ENCODE measurements around the gene IGF2R.
A peak's percentile ranks its signal among the peaks of the same experiment; 100 is the strongest.
"Not testable (repeated sequence)": the region's sequence is repeated elsewhere in the genome, so short reads cannot be mapped to it uniquely, and the experiment has no call there.

Gene IGF2R

GRCh38 chr6:160137130-160137988 lies 168.5 kb downstream of the IGF2R start:
- DNase-seq (ENCODE audit: low read depth in 2 of 2), result no peak

- peak in 1 of 2 donors; percentile 30 for DNase-seq (ENCODE audit: low read depth in 2 of 2)
These were observed 169.3 kb downstream of the IGF2R start for GRCh38 chr6:160137989-160138835.

DNA sequence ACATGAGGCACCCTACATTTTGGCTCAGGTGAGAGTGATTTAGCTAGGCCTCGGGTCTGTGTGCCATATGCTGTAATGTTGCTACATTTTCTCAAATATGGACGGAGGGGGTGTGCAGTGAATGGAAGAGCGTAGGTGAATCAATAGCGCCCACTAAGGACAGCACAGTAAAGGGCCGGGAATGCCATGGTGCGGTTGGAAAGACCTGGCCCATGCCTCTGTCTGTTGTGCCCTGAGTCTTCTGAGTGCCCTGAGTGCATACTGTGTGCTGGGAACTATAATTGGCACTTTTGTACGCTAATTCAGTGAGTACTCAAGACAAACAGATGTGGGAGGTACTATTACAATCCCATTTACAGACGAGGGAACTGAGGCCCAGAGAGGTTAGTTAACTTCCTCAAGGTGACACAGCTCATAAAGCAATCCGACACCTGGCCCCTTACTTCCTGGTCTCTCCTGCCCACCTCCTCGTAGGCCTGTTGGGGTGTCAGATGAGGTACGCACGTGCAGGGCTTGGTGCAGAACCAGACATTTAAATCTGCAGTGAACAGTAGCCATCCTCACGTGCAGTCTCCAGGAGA lies 170.0 kb downstream of the IGF2R start:
- no peak for DNase-seq (ENCODE audit: low read depth in 2 of 2)

- DNase-seq (ENCODE audit: low read depth in 2 of 2), result no peak
These were observed 170.6 kb downstream of the IGF2R start for GRCh38 chr6:160139420-160139851.

- not testable (repeated sequence) for DNase-seq (ENCODE audit: low read depth in 2 of 2)
These were observed 171.6 kb downstream of the IGF2R start for GRCh38 chr6:160140493-160140892.

DNA sequence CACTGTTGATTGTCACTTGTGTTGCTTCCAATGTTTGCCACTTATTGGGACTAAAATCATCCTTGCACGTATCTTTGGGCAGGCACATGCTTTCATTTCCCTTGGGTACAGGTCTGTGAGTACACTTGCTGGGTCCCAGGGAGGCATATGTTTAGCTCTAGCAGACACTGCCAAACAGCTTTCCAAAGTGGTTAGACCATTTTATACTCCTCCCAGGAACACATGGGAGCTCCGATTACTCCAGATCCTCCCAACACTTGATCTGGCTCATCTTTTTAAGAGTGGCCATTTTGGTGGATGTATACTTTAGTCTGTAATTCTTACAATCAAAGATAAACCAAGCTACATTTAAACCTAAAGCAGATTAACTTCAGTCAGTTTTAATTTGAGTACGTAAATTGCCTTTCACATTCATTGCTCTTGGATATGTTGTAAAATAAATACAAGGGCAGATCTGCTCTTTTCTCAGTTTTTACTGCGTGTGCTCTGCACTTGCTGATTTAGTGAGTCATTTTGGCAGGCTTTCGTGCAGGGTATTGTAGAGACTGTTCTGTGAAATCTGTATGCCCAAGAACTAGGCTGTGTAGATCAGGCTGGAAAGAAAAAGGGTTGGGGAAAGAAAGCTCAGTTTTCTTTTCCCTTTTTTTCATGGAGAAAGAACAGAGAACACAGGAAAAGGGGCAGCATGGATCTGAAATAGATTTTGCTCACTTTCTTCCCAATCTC lies 172.3 kb downstream of the IGF2R start:
- DNase-seq (ENCODE audit: low read depth in 2 of 2), result no peak

GRCh38 chr6:160142115-160142715 lies 173.3 kb downstream of the IGF2R start:
- no peak for DNase-seq (ENCODE audit: low read depth in 2 of 2)

DNA sequence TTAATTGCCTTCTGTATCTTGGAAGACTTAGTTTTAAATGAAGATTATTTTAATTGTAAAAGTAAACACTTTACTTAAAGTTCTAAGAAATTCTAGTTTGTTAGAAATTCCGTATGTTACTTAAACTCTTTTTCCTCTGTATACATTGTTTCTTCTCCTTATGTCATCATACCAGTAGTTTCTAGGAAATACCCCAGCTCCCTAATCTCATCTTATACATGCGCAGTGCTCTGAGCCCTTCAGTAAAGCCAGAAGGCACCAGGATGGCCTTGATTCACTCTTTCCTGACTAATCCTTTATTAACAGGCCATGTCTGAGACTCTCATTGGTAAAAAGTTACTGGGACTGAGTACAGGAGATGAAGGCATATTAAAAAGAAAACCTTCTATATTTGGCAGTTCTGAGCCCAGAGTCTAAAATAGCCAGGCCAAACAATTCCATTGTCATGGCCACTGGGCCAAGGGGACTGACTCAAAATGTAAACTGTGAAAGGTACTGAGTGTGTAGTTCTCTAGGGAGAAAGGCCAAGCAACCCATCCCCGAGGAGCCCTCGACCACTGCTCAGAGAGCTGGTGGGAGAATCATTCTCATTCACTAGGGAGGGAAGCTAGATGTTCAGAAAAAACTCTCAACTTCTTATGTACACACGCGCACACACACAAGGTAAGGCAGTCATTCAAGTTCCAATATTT lies 177.7 kb downstream of the IGF2R start:
- no peak for DNase-seq (ENCODE audit: low read depth in 2 of 2)

GRCh38 chr6:160147146-160147536 lies 178.3 kb downstream of the IGF2R start:
- DNase-seq (ENCODE audit: low read depth in 2 of 2), result no peak

- DNase-seq (ENCODE audit: low read depth in 2 of 2), result no peak
These were observed 185.6 kb downstream of the IGF2R start for GRCh38 chr6:160154471-160154870.

DNA sequence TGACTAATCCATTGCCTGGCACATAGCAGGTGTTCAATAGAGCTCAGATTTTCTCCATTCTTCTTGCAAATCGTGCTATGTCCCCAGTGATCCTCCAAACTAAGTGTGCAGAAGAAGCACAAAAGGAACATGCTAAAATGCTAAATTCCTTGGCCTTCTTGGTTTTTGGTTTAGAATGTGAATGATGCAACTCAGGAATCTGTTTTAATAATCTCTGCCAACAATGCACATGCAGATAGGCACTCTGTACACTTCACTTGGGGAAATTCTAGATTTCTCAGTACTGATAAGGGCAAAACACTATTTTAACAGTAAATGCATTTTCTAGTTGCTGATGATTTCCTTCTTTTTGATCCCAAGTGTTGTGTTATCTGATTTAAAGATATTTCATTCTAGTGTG lies 188.0 kb downstream of the IGF2R start:
- DNase-seq (ENCODE audit: low read depth in 2 of 2), result no peak

- DNase-seq (ENCODE audit: low read depth in 2 of 2), result no peak
These were observed 191.6 kb downstream of the IGF2R start for GRCh38 chr6:160160450-160160849.

Measured in stimulated activated CD4-positive, alpha-beta T cell treated with anti-CD3 and anti-CD28 coated beads, Interleukin-1b, Interleukin-23, amount 100 ng/mL, for 1 hour (primary cell).